HPDE6-E6E7 (cell line): ENCODE measurements around the gene DCTN1.

Experiments used
- DNase-seq: peaks from one replicate; pipeline ENCODE4 v3.0.0; 2011; ENCODE audit warnings: missing footprints; ENCODE audit errors: extremely low spot score

The DCTN1 gene

GRCh38 chr2:74325815-74326214 is 54.3 kb downstream of the DCTN1 start:
- DNase-seq = no peak

- no peak for DNase-seq
Observed at GRCh38 chr2:74321737-74322136, 58.4 kb downstream of the DCTN1 start.

GRCh38 chr2:74317701-74318100 is 62.4 kb downstream of the DCTN1 start:
- no peak for DNase-seq

- no peak for DNase-seq
Observed at GRCh38 chr2:74316627-74317295, 63.4 kb downstream of the DCTN1 start.

- no peak for DNase-seq
Observed at GRCh38 chr2:74314107-74314506, 66.0 kb downstream of the DCTN1 start.

GRCh38 chr2:74313497-74313896 is 66.6 kb downstream of the DCTN1 start:
- no peak for DNase-seq

- no peak for DNase-seq
Observed at GRCh38 chr2:74312913-74313312, 67.2 kb downstream of the DCTN1 start.
